Fibroblast of skin of left quadriceps (primary cell): ENCODE measurements around the gene CPNE4.
A peak's percentile ranks its signal among the peaks of the same experiment; 100 is the strongest.

Source experiments
- DNase-seq, 2 experiments: peaks; one replicate each; pipeline ENCODE4 v3.0.0-alpha.2; 2013; ENCODE audit warnings: low read depth in 2 of 2

Gene CPNE4

DNA sequence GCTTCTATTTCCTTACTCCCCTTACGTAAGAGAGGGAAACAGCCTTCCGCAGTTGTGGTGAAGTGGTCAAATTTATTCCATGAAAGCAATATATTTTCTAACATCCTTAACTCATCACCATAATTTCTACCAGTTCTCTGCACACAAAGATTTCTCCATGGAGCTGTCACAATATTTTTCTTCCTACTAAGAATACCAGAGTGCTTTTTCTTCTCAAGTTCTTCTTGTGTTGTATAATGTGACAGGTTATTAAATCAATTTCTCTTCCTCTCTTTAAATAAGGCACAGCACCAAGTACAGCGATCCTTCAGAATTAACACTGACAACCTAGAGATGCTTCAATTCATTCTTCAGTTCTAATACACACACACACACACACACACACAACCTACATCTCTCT, 153.0 kb downstream of the CPNE4 start:
- no peak for DNase-seq

DNA sequence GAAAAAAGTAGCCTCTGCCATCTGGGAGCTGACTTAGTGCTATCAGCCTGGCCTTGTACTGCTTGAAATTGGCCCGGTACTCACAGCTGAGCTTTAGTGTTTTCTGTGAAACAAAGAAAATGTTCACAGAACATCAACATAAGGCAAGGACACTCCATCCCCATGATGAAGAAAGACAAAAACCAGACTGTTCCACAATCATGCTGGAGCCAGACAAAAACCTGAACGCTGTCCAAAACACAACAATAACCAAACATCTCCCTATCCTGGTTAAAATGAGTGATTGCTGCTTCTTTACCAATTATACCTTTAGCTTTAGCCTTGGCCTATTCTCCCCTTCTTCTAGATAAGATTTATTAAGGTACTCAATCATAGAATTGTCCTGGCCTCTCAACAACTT, 153.9 kb downstream of the CPNE4 start:
- no peak for DNase-seq

DNA sequence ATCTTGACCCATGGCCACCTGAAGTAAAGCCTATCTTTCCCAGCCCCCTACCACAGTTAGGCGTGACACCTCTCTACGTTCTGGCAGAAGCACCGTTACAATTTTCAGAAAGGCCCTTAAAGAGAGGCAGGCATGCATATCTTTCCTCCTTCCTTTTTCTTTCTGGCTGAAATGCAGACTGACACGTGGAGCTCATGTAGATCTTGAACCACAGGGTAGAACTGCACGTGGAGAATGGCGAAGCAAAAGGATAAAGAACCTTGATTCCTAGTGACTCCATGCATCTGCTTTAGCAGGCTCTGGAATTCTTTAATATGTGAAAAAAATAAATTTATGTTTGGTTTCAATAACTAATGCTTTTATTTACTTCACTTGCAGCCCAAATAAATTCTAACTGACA, 166.6 kb downstream of the CPNE4 start:
- DNase-seq = no peak

DNA sequence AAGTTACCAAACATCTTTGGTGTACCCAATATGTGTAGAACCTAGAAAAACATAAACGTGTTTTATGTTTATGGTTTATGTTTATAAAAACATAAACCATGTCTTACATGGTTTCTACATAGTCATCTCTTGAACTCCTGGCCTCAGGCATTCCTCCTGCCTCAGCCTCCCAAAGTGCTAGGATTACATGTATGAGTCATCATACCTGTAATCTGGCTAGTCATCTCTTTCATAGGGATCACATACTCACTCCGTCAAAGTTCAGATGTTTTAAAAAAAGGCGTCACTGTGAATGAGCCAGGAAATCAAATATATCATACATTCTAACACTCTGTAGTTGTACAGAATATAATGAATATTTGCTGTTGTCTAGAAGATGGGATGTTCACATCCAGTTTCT, 178.6 kb downstream of the CPNE4 start:
- DNase-seq = no peak

DNA sequence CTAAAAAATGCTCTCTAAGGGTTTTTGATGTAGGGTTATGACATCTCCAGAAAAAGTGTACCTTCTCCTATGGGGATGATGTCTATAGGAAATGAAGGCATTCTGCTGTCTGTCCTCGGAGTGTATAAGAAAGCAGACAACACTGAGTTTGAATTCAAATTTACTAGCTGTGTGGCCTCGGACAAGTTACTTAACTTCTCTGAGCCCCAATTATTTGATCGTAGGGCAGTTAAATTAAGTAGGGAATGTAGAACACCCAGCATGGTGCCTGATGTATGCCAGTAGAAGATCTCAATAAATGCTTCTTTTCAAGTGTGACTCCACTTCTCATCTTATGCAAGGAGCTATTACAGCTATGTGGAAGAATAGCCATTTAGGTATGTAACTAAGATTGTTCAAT, 184.6 kb downstream of the CPNE4 start:
- DNase-seq = no peak

DNA sequence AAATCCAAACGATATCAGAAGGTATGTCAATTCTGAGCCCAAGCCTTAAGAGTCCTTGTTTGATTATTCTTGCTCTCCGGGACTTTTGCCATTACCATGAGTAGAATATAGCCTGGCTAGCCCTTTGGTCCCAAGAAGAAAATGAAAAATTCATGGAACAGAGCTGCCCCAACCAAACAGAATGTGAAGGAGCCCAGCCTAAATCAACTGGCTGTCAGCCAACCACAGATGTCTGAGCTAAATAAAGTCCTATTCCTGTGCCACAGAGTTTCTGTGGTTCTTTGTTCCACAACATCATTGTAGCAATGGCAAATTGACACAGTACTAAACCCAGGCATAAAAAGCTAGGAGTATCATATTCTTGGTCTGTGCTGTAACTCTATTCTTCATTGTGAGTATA, 185.2 kb downstream of the CPNE4 start:
- no peak for DNase-seq

DNA sequence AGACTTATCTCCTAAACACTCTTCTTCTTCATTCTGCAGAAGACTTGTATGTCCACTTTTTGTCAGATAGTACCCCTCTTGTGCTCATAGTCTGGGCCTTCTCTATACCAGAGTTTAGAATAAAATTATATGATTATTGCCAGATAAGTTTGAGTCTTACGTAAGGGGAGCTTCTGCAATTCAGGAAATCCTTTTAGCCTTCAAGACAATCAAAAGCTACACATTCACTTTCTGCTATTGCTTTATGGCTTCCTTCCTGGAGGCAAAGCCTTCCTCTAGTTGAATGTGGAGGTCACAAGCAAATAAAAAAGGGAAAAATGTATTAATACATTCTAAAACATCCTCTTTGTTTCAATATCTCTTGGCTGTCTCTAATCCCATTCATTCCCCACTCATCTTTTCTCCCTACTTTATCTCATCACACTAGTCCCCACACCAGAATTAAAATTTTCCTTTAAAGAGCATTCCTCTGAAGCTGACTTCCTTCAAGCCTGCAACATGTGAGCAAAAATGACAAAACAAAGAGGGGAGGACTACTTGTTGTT, 186.8 kb downstream of the CPNE4 start:
- DNase-seq = no peak

DNA sequence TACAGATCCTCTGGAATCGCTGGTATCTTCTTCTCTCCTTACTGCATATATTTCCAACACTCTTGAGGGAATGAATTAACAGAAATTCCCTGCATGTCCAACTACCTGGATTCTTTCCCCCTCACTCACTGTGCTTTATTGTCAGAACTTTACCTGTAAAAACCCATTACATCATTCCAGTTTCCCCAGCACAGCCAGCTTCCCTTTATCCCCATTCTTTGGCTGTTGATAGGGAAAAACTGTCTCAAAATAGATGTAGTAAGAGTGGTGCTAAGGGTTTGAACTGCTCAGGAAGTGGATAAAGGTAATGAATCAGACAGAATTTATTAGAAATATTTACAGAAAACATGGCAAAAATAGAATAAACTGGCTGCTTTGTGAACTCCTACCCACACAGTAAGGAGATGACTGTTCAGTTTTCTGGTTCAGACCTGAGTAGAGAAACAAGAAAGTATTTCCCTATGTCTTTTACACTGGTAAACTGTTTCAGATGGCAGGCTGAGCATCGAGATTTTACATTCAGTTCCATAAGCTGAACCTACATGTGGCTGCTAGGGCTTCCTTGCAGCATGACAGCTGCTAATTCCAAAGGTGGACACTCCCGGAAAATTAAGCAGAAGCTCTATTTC, 188.4 kb downstream of the CPNE4 start:
- DNase-seq = no peak

DNA sequence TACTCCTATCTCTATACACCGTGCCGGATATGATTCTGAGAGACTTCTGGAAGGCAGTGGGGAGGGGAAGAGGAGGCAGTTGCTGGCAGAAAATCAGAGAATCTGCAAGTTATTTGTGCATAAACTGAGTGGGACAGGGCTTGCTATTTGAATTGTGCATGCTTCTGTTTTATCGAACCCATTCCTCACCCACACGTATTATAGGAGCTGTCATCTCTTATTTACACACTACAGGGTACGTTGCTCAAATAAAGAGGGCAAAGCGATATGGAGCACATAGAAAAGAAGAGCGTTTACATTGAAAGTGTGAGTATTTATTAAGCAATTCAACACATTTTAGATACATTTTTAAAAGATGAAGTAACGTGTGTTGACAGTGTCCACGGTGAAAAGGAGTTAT, 191.6 kb downstream of the CPNE4 start:
- no peak for DNase-seq

DNA sequence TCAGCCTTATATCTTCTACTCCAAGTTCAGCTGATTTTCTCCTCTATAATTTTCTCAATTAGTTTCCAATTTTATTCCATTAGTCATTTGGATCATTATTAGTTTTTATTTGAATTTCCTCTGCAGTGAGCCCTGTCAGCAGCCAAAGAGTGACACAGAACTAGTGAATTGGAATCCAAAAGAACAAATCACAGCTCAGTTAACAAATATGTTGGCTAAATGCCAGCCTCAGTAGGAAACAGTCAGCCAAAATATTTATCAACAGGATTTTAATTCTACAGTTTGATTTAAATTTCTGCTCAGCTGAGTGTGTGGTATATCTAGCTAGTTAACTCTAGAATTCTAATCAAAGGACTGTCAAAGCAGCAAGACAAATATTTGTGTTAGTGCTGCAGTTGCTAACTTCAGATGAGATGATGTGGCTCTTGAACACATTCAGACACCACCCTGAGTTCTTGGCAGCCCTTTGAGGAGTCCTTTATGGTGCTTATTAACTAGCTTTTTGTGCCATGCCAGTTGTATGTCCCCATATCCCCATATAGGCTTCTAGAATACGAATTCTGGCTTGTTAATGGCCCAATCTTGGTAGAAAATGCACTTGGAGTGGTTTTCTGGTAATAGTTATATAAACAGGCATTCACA, 194.5 kb downstream of the CPNE4 start:
- peak; percentile 17 to 22 for DNase-seq

DNA sequence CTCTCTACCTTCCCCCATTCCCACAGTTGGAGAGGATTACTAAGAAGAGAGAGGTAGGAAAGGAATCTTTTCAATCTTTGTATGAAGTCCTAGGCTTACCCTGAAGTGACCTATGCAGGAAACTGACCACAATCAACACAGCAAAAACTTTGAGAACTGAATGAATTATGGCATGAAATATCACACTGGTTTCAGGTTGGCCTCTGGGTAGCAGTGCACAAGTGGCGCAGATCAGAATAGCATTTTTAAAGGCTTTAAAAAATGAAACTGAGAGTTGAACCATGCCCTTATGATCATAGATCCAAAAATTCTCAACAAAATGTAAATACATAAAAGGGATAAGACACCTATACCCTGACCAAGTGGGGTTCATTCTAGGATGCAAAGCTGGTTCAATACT, 198.9 kb downstream of the CPNE4 start:
- no peak for DNase-seq

DNA sequence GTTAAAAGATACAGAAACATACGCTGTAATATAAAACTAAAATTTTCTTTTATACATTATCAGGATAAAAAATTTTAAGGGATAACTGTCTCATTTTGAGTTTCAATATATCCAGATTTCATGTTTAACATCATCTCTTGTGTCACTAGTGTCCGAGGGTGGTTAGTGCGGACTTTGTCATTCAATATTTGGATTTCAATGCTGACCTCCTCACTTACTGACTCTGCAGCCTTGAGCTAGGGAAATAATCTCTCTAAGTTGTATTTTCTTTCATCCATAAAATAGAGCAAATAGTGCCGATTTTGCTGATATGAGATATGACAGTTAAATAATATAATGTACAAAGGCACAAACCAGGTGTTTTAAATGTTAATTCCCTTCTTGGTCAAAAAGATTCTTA, 203.2 kb downstream of the CPNE4 start:
- DNase-seq = no peak

DNA sequence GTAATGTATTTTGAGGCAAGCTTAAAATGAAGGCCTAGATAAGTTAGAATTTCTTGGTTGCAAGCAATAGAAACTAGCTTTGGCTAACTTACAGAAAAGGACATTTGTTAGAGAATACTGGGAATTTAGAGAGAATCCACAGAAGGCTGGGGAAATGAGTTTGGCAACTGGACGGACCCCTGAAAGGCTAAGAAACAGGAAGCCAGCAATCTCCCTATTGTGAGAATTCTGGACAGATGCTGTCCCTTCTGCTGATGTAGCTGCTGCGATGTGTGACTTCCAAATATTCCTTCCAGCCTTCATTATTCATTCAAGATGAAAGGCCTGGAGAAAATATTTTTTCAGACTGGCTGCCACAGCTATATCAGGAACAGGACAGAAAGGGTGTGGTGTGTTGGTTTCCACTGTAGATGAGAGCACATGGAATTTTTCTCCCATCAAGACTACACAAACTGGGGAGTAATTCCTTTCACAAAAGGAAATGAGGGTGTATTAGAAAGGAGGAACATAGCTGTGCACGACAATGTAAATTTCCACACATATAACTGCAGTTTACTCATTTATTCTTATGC, 213.5 kb downstream of the CPNE4 start:
- no peak for DNase-seq

DNA sequence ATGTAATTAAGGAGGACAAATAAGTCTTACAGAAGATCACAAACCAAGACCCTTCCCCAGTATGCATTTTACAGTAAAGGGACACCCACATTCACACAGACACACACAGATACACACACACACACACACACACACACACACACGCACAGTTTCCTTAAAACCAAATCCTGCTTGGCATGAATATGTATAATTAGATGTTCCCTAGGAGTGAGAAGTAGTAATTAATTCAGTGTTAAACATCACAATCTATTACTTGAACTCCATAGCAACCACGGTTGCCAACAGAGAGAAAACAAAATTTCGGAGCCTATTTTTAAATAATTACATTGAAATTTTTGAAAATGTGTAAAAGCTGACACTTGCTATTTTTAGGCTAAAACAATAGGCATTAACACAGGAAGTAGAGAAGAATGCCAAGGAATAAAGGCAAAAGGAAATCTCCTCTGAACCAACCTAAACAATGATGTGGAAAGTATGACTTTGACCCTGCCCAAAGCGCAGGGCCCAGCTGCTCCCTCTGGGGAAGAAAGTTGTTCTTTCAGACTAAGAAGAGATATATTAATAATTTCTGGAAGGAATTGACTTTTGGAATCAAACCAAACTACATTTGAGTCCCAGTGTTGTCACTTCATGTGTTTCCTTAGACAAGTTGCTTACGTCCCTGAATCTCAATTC, 215.3 kb downstream of the CPNE4 start:
- no peak for DNase-seq

DNA sequence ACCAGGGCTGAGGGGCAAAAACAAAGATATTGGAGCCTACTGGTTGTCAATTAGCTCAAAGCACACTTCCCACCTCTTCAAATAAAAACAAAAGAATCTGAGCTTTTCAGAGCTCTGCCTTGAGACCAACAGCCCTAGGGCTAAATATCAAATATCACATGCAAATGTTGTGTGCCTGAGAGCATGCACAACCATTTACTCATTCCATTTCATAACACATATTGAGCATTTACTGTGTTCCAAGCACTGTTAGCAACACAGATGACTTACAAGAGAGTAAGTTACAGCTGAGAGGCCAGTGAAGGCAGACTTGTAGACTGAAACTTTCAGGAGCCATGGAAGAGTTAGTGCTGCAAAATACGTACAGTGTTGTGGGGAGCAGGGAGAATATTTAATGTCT, 222.4 kb downstream of the CPNE4 start:
- DNase-seq = no peak

DNA sequence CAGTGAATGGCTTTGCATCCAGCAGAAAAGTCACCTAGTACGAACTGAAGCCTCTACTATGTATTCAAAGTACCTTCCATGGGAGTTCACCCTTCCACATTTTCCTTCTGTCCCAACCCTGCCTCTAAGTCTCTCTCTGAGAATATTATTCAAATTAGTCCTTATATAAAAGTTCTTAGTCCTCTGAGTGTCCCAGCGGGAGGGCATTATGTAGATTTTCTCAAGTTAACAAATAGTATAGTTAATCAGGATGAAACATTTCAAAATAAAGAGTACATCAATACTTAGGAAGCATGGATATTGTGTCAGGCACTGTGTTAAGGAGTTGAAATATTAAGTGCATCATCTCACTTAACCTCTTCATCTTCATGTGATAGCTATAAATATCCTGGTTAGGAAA, 223.3 kb downstream of the CPNE4 start:
- no peak for DNase-seq

DNA sequence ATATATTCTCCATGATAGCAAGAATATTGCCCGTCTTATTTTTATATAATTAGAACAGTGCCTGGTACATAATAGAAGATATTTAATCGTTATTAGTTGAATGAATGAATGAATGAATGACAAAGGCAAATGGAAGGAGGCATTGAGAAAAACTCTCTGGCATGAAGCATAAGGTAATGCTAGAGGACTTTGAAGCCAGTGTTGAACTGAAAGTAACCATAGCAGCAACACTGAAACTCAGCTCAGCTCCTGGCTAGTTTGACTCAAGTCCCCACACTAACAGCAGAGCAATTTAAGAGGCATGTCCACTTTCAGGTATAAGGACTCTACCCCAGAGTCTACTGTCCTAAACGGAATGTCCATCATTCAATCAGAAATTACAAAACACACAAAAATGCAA, 227.0 kb downstream of the CPNE4 start:
- no peak for DNase-seq

DNA sequence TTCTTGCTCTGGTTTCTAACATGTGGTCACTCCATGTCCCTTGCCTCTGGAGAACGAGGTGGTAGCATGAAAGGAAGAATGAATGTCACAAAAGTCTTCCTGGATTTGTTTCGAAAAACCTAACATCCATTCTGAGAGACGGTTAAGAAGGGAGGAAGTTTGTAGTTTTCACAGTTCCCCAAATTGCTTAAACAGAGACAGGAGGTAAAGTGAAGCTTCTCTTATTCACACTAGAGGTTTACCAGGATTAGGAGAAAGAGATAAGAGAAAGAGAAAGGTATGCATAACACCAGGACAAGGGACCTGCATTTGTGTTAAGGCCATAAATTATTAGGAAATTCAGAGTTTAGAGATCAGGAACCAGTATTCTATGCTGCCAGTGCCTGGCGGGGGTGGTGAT, 228.1 kb downstream of the CPNE4 start:
- no peak for DNase-seq

DNA sequence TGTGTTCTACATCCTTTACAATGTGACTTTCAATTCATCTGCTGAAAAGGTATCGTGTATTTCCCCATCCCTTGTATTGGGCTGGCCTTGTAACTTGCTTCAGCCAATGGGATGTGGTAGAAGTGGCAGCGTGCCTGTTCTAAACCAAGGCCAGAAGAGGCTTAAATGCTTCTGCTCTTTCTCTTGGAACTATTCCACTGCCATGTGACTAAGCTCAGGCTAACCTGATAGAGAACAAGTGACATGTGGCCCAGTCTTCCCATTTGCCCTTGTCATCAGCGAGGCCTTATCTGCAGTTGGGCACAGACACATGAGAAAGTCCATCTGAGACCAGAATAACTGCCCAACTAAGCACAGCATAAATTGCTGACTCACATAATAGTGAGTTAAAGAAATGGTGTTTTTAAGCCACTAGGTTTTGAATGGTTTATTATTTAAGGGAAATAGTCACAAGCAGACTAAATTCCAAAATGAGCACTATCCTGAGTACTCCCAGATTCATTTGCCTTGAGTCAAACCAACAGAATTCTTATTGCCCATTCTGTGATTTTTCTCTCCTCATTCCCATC, 230.2 kb downstream of the CPNE4 start:
- DNase-seq = no peak

DNA sequence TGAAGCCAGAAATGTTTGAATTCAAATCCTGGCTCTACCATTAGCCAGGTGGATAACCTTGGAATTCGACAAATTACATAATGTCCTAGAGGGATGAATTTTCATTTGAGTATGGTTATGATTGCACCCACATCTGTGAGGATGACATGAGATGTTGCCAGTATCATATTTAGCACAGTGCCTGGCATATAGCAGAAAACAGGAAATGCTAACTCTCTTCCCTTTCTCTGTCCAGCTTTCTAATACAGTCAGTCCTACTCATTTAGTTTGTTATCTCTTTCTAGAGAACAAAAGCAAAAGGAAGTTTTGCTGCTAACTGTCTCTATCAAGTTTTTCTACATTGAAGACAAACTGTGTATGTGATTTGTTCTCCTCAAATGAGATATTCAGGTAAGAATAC, 231.7 kb downstream of the CPNE4 start:
- DNase-seq = no peak

DNA sequence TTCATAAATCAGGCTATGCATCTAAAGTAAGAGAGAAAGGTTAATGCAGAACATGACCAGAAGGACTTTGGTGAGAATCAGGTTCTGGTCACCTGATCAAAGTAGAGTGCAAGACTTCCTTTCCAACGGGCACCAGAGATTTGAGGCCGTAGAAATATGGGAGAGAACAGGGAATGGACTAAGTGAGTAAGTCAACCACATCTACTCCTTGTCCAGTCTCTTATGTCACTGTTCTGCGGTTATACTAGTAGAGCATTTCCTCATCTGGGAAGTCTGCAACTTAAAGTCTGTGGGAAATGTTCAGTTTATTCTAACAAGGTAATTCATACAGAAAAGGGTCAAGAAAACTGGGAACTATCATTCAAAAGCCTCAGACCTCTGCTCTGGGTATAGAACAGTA, 232.8 kb downstream of the CPNE4 start:
- DNase-seq = no peak

DNA sequence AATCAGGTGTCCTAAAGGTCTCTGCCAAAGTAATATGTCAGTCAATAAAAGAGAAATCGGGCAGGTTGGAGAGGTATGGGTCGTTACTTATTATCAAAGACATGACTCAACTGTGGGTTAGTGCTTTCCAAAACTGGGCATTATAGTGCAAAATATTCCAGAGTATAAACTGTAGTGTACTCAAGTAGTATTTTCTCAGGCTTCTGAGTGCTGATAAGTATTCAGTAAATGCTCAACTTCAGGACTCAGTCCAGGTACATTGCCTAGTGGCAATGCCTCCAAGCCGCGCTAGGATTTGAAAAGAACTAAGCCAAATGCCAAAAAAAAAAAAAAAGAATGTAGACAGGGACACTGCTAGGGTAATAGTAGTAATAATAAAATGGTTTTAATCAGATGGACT, 233.2 kb downstream of the CPNE4 start:
- no peak for DNase-seq

DNA sequence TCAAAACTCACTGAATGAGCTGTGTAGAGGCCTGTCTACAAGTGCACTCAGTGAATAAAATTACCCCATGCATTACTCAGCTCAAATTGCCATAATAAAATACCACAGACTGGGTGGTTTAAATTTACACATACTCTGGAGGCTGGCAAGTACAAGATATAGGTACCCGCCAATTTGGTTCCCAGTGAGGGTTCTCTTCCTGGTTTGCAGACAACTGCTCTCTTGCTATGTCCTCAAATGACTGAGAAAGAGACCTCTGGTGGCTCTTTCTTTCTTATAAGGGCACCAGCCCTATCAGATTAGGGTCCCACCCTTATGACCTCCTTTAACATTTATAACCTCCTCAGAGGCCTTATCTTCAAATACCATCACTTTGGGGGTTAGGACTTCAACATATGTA, 237.0 kb downstream of the CPNE4 start:
- no peak for DNase-seq
